Fibroblast of lung (primary cell): ENCODE data around the gene UIMC1.

ENCODE experiments used
- CTCF ChIP-seq, 2 donors: IDR thresholded peaks in 1 of 2; conservative IDR thresholded peaks in 1 of 2; 1 replicate in 1 of 2; 2 replicates in 1 of 2; pipeline ENCODE4 v1.5.1; 2011 to 2012; ENCODE audit warnings: low read length in 2 of 2, control low read depth in 1 of 2, inconsistent platforms in 1 of 2, low read depth in 1 of 2, mild to moderate bottlenecking in 1 of 2
- EZH2 ChIP-seq: IDR thresholded peaks from 2 replicates; pipeline ENCODE4 v1.5.1; 2012; ENCODE audit warnings: low read length, control low read depth, mild to moderate bottlenecking; ENCODE audit errors: missing control alignments

GRCh38 chr5:176902102-176902814 lies 104.3 kb downstream of the UIMC1 start:
- TF ChIP-seq CTCF (conservative IDR thresholded peaks at IDR 0.05 in 1 of 2, IDR thresholded peaks at IDR 0.05 in 1 of 2; ENCODE audit: low read depth in 1 of 2, low read length in 2 of 2) (no peak), EZH2 (no peak)
